ENCODE results near the gene COX8C.

DNA sequence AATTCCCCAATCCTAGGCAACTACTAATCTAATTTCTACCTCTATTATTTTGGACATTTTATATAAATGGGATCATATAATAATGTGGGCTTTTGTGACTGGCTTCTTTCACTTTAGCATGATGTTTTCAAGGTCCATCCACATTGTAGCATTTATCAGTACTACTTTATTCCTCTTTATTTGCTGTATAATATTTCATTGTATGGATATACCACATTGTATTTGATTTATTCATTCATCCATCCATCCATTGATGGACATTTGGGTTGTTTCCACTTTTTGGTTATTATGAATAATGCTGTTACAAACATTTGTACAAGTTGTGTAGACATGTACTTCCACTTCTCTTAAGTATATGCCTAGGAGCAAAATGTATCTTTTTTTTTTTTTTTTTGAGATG is 31.4 kb upstream of the COX8C start:
- TF ChIP-seq GATA2 (IDR thresholded peaks at IDR 0.05; ENCODE audit: low read depth, low read length) (no peak), GATA3 (IDR thresholded peaks at IDR 0.05; ENCODE audit: low read depth, low read length) (no peak)

Measured in SH-SY5Y (cell line).